Tibial nerve (tissue), 3 donors: ENCODE measurements around the gene MITF.

Experiments
- CTCF ChIP-seq, 5 experiments: fragments of 200-600 bp in 3 of 5; fragments of 450-650 bp in 2 of 5; sonication (generic) in 3 of 5; IDR thresholded peaks; one replicate each; pipeline ENCODE4 v1.5.1; 2016 to 2019; ENCODE audit warnings: antibody characterized with exemption in 5 of 5, mild to moderate bottlenecking in 3 of 5, moderate library complexity in 2 of 5
- POLR2A ChIP-seq, 2 donors: fragments of 450-650 bp; IDR thresholded peaks; one replicate each; pipeline ENCODE4 v1.6.1; 2017; ENCODE audit warnings: antibody characterized with exemption in 2 of 2, mild to moderate bottlenecking in 2 of 2, moderate library complexity in 2 of 2

GRCh38 chr3:69751074-69751476 is 11.8 kb downstream of the MITF start:
- TF ChIP-seq CTCF (IDR thresholded peaks at IDR 0.05) (no peak), POLR2A (IDR thresholded peaks at IDR 0.05) (no peak)
